HCT116 (cell line): Measurements from ENCODE around the gene HMCN1. TPM values are rescaled to one million over a fixed set of nuclear protein-coding genes. Genes with fewer than 3 reads are reported as not detected.

ENCODE experiments used
- ATAC-seq: fragments of 200-7000 bp; cut with Tn5 transposase; 2 replicates; pipeline ENCODE4 v1.9.1; 2020; ENCODE audit warnings: mild to moderate bottlenecking, moderate library complexity
- BruUV-seq: library from RNA; stranded (reverse); fragments of 400-500 nt; replicated peaks from 2 replicates; lab custom pipeline; 2021; lab: Mats Ljungman, UMichigan
- CTCF ChIA-PET: fragments of 300-600 bp; sonication (Branson Sonifier 250); formaldehyde crosslinking; loops from one replicate; lab custom pipeline; 2021; ENCODE audit warnings: antibody characterized with exemption; lab: Charles Lee
- POLR2A ChIA-PET: fragments of 300-600, 350-600 bp; sonication (Branson Sonifier 250); formaldehyde crosslinking; loops from one replicate; lab custom pipeline; 2021; ENCODE audit warnings: antibody characterized with exemption; lab: Charles Lee
- RAD21 ChIA-PET, 2 experiments: fragments of 300-600 bp; sonication (Branson Sonifier 250); formaldehyde crosslinking; loops; one replicate each; lab custom pipeline; 2023; ENCODE audit warnings: low total read pairs in 2 of 2; ENCODE audit not compliant: uncharacterized antibody in 2 of 2, unreplicated experiment in 2 of 2, low non-redundant PET in 1 of 2; lab: Charles Lee
- DNase-seq: peaks from one replicate; pipeline ENCODE4 v3.0.0-alpha.2; 2010; ENCODE audit warnings: low read depth, low spot score
- H2AFZ ChIP-seq: fragments of 200-600 bp; shearing (Covaris generic), sonication (generic); 2 replicates; pipeline ENCODE4 v1.6.1; 2017; ENCODE audit warnings: low read depth, mixed run types, mixed read lengths, antibody characterized with exemption, low read length; ENCODE audit not compliant: poor library complexity, severe bottlenecking
- H3K27ac ChIP-seq: 2 replicates; pipeline ENCODE4 v1.5.1; 2012; ENCODE audit warnings: low read depth, low read length
- H3K27me3 ChIP-seq: fragments of 200-600 bp; sonication (generic); 2 replicates; pipeline ENCODE4 v1.6.1; 2016; ENCODE audit warnings: mixed run types, low read length, mixed read lengths; ENCODE audit not compliant: insufficient read depth
- H3K36me3 ChIP-seq, 2 experiments: fragments of 200-500 bp in 1 of 2; fragments of 200-600 bp in 1 of 2; sonication (Bioruptor generic) in 1 of 2; sonication (generic) in 1 of 2; 2 replicates each; pipeline versions ENCODE4 v1.5.1 to v1.6.1; 2014 to 2016; ENCODE audit warnings: low read length in 2 of 2, inconsistent platforms in 1 of 2, mixed read lengths in 1 of 2, mixed run types in 1 of 2; ENCODE audit not compliant: insufficient read depth in 2 of 2, control insufficient read depth in 1 of 2
- H3K4me1 ChIP-seq, 2 experiments: fragments of 200-600 bp in 1 of 2; sonication (generic) in 1 of 2; 2 replicates each; pipeline versions ENCODE4 v1.5.1 to v1.6.1; 2012 to 2017; ENCODE audit warnings: low read length in 2 of 2, inconsistent platforms in 1 of 2, mild to moderate bottlenecking in 1 of 2, mixed read lengths in 1 of 2, mixed run types in 1 of 2, moderate library complexity in 1 of 2; ENCODE audit not compliant: insufficient read depth in 2 of 2, control insufficient read depth in 1 of 2
- H3K4me2 ChIP-seq: fragments of 200-600 bp; sonication (generic); 2 replicates; pipeline ENCODE4 v1.6.1; 2017; ENCODE audit warnings: mixed run types, low read length, mixed read lengths
- H3K4me3 ChIP-seq, 2 experiments: fragments of 200-600 bp in 1 of 2; sonication (generic) in 1 of 2; replicated peaks in 1 of 2; 2 replicates each; pipeline ENCODE4 v1.5.1; 2011 to 2016; ENCODE audit warnings: low read length in 2 of 2, control low read depth in 1 of 2, low read depth in 1 of 2, mild to moderate bottlenecking in 1 of 2, mixed read lengths in 1 of 2, mixed run types in 1 of 2
- H3K79me2 ChIP-seq: fragments of 200-600 bp; sonication (generic); 2 replicates; pipeline ENCODE4 v1.6.1; 2017; ENCODE audit warnings: mild to moderate bottlenecking, mixed run types, low read length, moderate library complexity, mixed read lengths; ENCODE audit not compliant: insufficient read depth
- H3K9ac ChIP-seq: fragments of 200-600 bp; sonication (generic); 2 replicates; pipeline ENCODE4 v1.6.1; 2016; ENCODE audit warnings: low read length, mixed read lengths
- H3K9me2 ChIP-seq: fragments of 200-600 bp; sonication (generic), shearing (Covaris generic); 2 replicates; pipeline ENCODE4 v1.6.1; 2017; ENCODE audit warnings: mixed run types, mild to moderate bottlenecking, moderate library complexity; ENCODE audit not compliant: insufficient read depth
- H3K9me3 ChIP-seq, 2 experiments: fragments of 200-500 bp in 1 of 2; fragments of 200-600 bp in 1 of 2; sonication (Bioruptor generic) in 1 of 2; sonication (generic) in 1 of 2; 2 replicates each; pipeline ENCODE4 v1.6.1; 2014 to 2017; ENCODE audit warnings: low read length in 2 of 2, mixed read lengths in 2 of 2, inconsistent platforms in 1 of 2, low read depth in 1 of 2, mild to moderate bottlenecking in 1 of 2, mixed run types in 1 of 2, moderate library complexity in 1 of 2; ENCODE audit not compliant: control insufficient read depth in 1 of 2, insufficient read depth in 1 of 2
- H4K20me1 ChIP-seq: fragments of 200-600 bp; sonication (generic), shearing (Covaris generic); 2 replicates; pipeline ENCODE4 v1.6.1; 2017; ENCODE audit warnings: mixed run types, mild to moderate bottlenecking, moderate library complexity; ENCODE audit not compliant: insufficient read depth
- ATF3 ChIP-seq: IDR thresholded peaks from 2 replicates; pipeline ENCODE4 v1.6.1; 2012
- CBX3 ChIP-seq: IDR thresholded peaks from 2 replicates; pipeline ENCODE4 v1.6.1; 2012; ENCODE audit warnings: low read depth
- CEBPB ChIP-seq: IDR thresholded peaks from 2 replicates; pipeline ENCODE4 v1.6.1; 2012; ENCODE audit warnings: low read depth
- EGR1 ChIP-seq: IDR thresholded peaks from 2 replicates; pipeline ENCODE4 v1.6.1; 2012; ENCODE audit warnings: low read depth
- ELF1 ChIP-seq: IDR thresholded peaks from 2 replicates; pipeline ENCODE4 v1.6.1; 2012; ENCODE audit warnings: low read depth, borderline replicate concordance
- EZH2phosphoT487 ChIP-seq: fragments of 200-600 bp; IDR thresholded peaks from 2 replicates; pipeline ENCODE4 v1.6.1; 2018; ENCODE audit warnings: antibody characterized with exemption, borderline replicate concordance
- JUND ChIP-seq: IDR thresholded peaks from 2 replicates; pipeline ENCODE4 v1.6.1; 2012
- MAX ChIP-seq: IDR thresholded peaks from 2 replicates; pipeline ENCODE4 v1.6.1; 2012
- POLR2AphosphoS5 ChIP-seq: IDR thresholded peaks from 2 replicates; pipeline ENCODE4 v1.6.1; 2011; ENCODE audit warnings: mild to moderate bottlenecking, low read depth, low read length, moderate library complexity
- RAD21 ChIP-seq: IDR thresholded peaks from 2 replicates; pipeline ENCODE4 v1.6.1; 2012; ENCODE audit warnings: low read depth, mild to moderate bottlenecking
- SIN3A ChIP-seq: IDR thresholded peaks from 2 replicates; pipeline ENCODE4 v1.6.1; 2012; ENCODE audit warnings: low read depth
- SP1 ChIP-seq: IDR thresholded peaks from 2 replicates; pipeline ENCODE4 v1.6.1; 2012; ENCODE audit warnings: low read depth
- TCF7L2 ChIP-seq: IDR thresholded peaks from 2 replicates; pipeline ENCODE4 v1.7.0; 2011; ENCODE audit warnings: borderline replicate concordance, inconsistent platforms; ENCODE audit not compliant: insufficient read depth, insufficient read length; ENCODE audit errors: extremely low read depth
- YY1 ChIP-seq: IDR thresholded peaks from 2 replicates; pipeline ENCODE4 v1.6.1; 2011; ENCODE audit warnings: low read length, low read depth, moderate library complexity, mild to moderate bottlenecking; ENCODE audit not compliant: insufficient replicate concordance; ENCODE audit errors: extremely low read depth
- ZFX ChIP-seq: fragments of 450-650 bp; IDR thresholded peaks from 2 replicates; pipeline ENCODE4 v1.6.1; 2017
- ZNF274 ChIP-seq: fragments of 200-500 bp; sonication (Bioruptor generic); IDR thresholded peaks from 2 replicates; pipeline ENCODE4 v1.6.1; 2014; ENCODE audit warnings: mild to moderate bottlenecking, low read depth, low read length, inconsistent platforms
- intact Hi-C: fragments of 100-400 bp; cut with micrococcal nuclease; formaldehyde crosslinking; loops from 2 replicates; pipeline ENCODE4 v1.10.0; 2022
- total RNA-seq: library from RNA; stranded (reverse); gene quantifications from one replicate; pipeline ENCODE4 v1.2.1, GENCODE V29; 2021; ENCODE audit not compliant: unreplicated experiment

HMCN1 gene
- total RNA-seq, 1 experiment from 2014 or later = 0.59 TPM

GRCh38 chr1:186189156-186189555, 455.0 kb downstream of the HMCN1 start:
- H3K27ac ChIP-seq = no peak overlapping the region
- TF ChIP-seq EZH2phosphoT487 (no peak), MAX (no peak), ELF1 (no peak), YY1 (no peak), POLR2AphosphoS5 (no peak), RAD21 (no peak), TCF7L2 (no peak), ATF3 (no peak), CEBPB (no peak), EGR1 (no peak), JUND (no peak), SP1 (no peak), CBX3 (no peak), ZNF274 (no peak), ZFX (no peak), SIN3A (no peak)
- no peaks in the 10 kb centered on the region for H3K9me3 ChIP-seq
- H3K9ac ChIP-seq = no peak overlapping the region
- DNase-seq (no peak), ATAC-seq (no peak)
- H3K4me3 ChIP-seq = no peak overlapping the region
- no peaks in the 10 kb centered on the region for H4K20me1 ChIP-seq
- no peak overlapping the region; the same call in 1 of the 2 replicates for H3K4me2 ChIP-seq
- BruUV-seq = no TSS peak
- H3K4me1 ChIP-seq = peaks cover 0 to 24% of the 10 kb centered on the region in 2 experiments; a peak in 2 of 4 replicates
- ChIA-PET CTCF (interaction anchor here (1.7 kb wide), 1 partner anchor 34 kb away, joined by 8 read pairs; no protein-coding TSS in a partner anchor), RAD21 (no interaction called here), POLR2A (no interaction called here)
- H2AFZ ChIP-seq = no peak overlapping the region
- H3K9me2 ChIP-seq = no peaks in the 10 kb centered on the region
- no peaks in the 10 kb centered on the region for H3K36me3 ChIP-seq
- no peaks in the 10 kb centered on the region for H3K79me2 ChIP-seq
- intact Hi-C loops = no loop called here
- no peaks in the 10 kb centered on the region for H3K27me3 ChIP-seq
